ENCODE results near the gene ISG15.
A peak's percentile ranks its signal among the peaks of the same experiment; 100 is the strongest.
"Not testable (repeated sequence)": the region's sequence is repeated elsewhere in the genome, so short reads cannot be mapped to it uniquely, and the experiment has no call there.

ISG15 gene

DNA sequence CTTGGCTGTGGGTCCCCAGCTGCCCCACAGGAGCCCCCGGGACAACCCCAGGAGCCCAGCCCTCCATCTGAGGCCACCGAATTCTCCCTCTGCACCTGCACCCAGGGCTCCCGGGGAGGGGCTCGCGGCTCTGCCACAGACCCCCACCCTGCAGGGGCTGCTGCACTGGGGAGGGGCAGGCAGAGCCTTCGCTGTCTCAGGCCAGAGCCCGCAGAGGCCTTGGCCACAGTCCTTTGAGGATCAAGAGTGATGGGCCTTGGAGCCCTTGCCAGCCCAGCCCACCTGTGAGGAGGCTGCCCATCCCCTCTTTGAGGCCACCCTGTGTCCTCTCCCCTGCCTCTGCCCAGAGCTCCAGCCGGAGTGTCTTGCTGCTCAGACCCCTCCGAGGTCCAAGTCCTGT lies 37.9 kb upstream of the ISG15 start:
- no peak for DNase-seq (ENCODE audit: low read depth)

DNA sequence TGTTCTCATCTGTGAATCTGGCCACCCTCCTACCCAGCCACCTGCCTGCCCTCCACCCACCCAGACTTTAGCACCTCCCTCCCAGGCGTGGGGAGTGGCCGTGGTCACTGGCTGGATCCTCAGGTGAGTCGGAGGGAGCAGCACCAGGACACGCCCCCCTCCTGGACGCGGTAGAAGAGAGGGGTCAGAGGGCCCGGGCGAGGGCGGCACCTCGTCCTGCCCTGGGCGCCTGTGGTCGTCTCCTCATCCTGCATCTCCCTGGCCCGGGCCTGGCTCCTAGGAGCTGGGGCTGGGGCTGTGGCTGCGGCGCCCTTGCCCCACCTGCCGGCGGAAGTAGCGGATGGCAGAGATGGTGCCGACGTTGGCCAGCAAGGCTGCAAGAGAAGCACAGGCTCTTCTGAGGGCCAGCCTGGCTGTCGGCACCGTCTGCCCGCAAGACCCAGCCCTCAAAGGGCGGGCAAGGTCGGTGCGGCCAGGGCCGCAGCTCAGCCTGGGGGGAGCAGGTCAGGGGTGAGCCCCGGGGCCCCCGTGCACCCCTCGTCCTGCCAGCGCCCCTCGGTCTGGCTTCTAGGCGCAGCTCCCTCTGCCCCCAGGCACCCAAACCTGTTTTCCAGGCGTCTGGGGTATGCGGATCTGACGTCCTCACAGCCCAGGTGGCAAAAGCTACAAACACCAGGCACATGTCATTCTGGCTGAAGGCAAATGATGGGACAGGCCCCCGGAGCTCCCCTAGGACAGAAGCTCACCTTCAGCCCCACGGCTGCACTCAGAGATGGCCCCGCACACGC lies 37.2 kb upstream of the ISG15 start:
- DNase-seq (ENCODE audit: low read depth), result peak; percentile 80

DNA sequence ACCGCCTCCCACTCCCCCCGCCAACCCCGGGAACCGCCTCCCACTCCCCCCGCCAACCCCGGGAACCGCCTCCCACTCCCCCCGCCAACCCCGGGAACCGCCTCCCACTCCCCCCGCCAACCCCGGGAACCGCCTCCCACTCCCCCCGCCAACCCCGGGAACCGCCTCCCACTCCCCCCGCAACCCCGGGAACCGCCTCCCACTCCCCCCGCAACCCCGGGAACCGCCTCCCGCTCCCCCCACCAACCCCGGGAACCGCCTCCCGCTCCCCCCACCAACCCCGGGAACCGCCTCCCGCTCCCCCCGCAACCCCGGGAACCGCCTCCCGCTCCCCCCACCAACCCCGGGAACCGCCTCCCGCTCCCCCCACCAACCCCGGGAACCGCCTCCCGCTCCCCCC lies 36.5 kb upstream of the ISG15 start:
- not testable (repeated sequence) for DNase-seq (ENCODE audit: low read depth)

DNA sequence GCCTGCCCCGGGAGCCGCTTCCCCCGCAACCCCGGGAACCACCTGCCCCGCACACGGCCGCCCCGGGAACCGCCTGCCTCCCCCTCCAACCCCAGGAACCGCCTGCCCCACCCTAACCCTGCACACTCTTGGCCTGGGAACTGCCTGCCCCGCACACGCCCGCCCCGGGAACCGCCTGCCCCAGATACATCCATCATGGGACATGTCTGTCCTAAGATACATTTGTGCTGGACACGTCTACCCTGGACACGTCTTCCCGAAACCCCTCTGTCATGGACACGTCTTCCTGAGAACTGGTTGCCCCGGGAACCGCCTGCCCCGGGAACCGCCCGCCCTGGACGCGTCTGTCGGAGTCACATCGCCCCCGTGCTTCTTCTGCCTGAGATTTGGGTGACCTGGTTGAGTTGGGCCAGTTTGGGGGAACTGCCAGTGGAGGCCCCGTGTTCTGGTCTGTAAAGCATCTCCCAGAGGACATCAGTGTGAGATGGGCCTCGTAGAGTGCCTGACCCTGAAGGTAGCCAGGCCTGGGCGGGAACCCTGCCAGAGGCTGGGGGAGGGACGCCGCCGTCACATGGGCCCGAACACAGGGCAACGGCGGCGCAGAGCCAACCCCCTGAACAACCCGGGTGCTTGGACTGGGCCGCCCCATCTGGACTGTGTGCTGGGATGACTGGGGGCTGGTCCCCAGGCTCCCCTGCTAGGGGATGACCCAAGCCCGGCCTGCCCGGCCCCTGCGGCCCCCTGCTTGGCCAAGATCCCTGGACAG lies 35.0 kb upstream of the ISG15 start:
- DNase-seq (ENCODE audit: low read depth), result no peak

DNA sequence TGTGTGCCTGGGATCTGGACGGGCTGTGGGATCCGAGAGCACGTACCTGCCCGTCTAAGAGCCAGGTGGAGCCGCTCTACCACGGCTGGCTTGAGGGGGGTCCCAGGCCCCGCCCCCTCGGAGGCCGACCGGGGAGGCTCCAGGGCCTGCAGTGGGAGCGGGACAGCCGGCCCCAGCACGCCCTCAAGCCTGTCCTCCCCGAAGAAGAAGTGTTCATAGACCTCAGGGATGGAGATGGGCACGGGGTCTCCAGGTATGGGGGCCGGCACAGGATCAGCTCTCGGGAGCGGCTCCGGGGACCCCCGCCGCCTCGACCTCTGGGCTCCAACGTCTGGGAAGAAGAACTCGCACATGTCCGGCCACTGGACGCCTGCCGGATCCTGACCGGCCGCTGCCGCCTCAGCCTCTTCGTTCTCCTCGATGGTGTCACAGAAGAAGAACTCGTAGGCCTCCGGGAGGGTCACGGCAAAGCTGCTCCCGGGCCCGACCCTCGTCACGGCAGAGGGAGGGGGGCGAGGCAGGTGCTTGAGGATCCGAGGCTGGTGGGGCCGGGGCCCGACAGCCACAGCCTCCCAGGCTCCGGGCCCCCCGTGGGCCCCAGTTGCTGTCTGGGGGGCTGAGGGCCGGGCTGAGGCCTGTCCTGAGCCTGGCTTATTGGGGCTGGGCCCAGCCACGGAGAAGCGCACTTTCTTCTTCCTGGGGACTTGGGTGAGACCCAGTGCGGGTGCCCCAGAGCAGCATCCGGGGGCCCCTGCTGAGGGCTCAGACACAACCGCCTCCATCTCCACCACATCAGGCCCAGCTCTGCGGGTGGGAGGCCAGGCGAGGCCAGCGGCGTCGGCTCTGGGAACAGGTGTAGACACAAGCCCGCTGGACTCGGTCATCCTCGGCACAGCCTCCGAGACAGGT lies 34.2 kb upstream of the ISG15 start:
- DNase-seq (ENCODE audit: low read depth), result no peak

DNA sequence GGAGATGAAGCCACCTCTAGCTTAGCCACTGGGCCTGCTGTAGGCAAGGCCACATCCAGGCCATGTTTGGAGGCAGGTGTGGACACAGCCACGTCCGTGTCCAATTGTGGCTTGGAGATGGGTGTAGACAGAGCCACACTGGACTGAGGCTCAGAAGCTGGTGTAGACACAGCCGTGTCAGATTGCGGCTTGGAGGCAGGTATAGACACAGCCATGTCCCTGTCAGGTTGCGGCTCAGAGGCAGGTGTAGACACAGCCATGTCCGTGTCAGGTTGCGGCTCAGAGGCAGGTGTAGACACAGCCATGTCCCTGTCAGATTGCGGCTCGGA lies 33.6 kb upstream of the ISG15 start:
- DNase-seq (ENCODE audit: low read depth), result no peak

DNA sequence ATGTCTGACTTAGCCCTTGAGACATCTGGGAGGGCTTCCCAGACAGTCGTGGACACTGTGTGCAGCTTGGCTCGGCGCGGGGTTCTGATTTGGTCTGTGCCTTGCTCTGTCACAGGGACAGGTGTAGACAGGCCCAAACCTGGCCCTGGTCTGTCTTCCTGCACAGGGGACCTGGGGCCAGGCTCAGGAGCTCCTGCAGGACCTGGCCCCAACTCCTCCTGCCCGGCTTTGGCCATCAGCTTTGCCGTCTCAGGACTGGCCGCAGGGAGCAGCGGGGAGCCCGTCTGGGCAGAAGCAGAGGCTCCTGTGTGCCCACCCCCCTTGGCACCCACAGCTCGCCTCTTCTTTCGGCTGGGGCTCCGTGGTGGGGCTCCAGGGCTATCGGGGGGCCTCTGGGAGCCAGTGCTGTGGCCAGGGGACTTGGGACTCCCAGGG lies 33.1 kb upstream of the ISG15 start:
- no peak for DNase-seq (ENCODE audit: low read depth)

DNA sequence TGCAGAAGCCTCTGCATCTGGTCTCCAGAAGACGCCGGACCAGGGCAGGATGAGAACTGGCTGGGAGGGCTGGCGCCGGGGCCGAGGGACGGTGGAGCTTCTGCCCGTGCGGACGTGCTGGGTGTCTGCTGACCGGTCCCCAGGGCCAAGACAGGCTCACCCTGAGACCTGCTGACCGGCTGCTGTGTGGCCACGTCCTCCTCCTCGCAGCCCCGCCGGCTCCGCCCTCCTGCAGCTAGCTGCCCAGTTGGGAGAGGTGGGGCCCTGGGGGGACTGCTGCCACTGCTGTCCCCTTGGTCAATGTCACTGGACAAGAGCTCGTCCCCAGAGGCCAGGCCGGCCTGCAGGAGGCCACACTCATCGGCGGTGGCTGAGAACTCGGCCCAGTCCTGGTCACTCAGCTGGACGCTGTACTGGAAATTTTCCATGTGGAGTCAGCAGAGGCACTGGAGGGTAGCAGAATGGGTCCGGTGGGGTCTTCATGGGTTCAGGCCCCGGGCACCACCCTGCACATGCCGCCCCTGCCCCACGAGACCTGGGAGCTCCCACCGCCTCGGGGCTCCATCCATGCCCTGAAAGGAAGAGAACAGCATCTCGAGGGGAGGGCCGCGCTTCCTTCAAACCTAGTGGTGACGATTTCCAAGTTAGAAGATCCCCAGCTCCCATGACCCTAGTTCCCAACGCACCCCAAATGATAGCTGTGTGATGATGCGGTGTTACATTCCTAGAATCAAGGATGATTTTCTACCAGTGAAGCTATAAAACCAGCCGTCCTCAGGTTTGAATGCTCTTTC lies 32.5 kb upstream of the ISG15 start:
- DNase-seq (ENCODE audit: low read depth), result no peak

DNA sequence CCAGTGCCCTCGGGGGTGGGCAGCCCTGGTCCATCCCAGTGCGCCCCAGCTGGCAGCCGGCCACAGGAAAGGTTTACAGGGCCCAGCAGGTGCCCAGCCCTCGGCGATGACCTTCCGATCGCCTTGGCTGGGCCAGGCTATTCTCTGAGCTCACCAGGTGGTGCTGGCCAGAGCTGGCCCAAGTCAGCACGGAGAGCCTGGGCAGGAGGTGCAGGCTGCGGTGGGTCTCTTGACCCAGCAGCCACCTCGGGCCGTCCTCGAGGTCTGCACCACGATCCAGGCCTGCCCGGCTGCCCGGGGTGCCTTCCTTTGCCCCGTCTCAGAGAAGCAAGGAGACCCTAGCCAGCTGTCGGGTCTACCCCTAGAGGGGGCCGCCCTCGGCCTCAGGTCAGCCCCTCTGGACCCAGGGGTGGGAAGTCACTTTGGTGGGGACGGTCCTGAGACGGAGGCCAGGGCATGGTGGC lies 31.8 kb upstream of the ISG15 start:
- DNase-seq (ENCODE audit: low read depth), result no peak

DNA sequence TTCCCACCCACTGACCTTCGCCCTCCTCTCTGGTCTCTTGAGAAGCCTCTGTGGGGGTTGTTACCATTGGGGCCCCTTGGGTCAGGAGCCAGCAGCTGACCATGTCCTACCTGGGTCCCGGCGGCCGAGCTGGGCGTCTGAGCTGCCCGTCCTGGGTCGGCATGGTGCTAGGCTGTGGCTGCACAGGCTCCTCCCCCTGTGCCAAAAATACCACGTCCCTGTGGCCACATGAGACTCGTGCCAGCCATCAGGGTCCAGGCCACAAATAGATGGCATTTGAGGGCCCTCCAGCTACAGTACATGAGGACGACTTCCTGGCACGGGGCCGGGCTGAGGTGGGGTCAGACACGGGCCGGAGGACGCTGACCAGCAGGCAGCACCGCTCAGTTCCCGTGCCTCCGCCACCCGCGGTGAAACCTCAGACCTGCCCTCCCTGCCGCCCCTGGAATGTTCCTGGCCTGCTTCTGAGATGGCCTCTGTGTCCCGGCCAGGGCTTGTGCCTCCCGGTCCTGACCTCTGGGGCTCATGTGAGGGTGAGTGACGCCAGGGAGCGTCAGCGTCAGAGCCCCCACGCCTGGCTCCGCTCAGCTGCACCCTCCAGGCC lies 31.2 kb upstream of the ISG15 start, which contains the start of gene PERM1:
TSS of gene PERM1 (minus strand) at position 139 of the 604 bp plus-strand sequence. CDS start 1,064 bp downstream, outside the sequence.
- no peak for DNase-seq (ENCODE audit: low read depth)

DNA sequence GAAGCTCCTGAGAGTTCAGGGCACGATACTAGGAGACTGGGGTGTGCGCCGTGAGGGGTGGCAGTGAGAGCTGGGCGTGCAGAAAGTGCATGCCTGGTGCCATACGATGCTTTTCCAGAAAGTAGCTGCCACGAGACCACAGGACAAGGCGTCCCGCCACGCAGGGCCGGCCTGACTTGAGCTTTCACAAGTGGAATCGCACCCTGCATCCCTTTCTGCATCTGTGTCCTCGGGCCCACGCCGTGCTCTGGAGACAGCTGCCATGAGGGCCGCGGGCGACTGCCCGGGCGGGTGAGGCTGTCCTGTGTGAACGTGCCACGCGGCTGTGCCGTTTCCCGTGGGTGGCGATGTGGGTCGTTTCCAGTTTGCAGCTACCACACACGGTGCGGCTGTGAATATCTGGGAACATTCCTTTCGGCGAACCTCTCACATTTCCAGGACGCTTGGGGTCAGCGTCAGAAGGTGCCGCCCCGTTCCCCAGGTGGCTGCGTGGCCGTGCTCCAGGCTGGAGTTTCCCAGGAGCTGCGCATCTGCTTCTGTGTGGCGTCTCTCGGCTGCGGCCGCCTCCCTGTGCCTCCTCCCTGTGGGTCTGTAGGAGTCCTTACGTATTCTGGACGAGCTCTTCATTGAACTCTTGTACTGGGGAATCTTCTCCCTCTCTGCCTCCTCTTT lies 30.4 kb upstream of the ISG15 start:
- DNase-seq (ENCODE audit: low read depth), result no peak

DNA sequence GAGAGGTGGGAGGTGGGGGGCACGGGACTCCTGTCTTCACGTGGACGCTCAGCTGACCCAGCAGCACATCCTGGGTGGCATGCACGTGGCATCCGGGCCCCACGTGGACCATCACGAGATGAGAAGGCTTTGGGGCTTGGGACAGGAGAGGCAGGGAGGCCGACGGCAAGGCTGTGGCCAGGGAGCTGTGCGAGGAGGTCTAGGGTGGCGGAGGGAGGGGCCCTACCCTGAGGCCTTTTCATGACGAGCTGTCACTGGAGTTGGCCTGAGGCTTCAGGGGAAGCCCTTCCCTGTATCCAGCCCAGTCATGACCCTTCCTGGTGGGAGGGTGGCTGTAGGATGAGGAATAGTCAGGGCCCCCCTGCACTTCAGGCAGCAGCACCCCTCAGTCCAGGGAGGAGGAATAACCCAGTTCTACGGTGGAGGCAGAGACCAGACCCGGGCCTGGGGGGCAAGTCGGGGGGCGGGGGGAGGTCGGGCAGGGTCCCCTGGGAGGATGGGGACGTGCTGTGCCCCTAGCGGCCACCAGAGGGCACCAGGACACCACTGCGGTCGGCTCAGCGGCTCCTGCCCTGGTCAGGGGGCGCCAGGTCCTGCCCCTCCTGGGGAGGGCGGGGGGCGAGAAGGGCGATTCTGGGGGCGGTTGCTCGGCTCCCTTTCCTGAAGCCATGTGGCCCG lies 29.4 kb upstream of the ISG15 start:
- peak; percentile 31 for DNase-seq (ENCODE audit: low read depth)

DNA sequence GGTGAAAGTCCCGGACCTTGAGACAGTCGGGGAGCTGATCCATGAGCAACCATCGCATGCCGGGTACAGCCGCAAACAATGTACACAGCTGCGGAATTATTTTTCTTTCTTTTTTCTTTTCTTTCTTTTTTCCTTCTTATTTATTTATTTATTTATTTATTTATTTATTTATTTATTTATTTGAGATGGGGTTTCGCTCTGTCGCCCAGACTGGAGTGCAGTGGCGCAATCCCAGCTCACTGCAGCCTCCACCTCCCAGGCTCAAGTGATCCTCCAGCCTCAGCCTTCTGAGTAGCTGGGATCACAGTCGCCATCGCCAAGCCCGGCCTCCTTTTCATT lies 28.9 kb upstream of the ISG15 start:
- DNase-seq (ENCODE audit: low read depth), result no peak

DNA sequence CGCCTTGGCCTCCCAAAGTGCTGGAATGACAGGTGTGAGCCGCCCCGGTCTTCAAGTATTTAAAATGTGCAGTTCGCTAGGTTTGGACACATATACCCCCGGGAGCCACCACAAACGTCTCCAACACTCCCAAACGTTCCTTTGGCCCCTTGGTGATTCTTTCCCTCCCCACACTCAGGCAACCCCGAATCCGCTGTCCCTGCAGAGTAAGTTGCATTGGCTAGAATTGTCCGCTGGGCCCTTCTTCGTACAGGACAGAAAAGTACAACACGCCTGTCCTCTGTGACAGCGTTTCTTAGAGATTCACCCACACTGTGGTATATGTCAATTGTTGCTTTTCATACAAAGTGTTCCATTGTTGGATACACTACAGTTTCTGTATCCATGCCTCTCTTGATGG lies 28.2 kb upstream of the ISG15 start:
- DNase-seq (ENCODE audit: low read depth), result no peak

DNA sequence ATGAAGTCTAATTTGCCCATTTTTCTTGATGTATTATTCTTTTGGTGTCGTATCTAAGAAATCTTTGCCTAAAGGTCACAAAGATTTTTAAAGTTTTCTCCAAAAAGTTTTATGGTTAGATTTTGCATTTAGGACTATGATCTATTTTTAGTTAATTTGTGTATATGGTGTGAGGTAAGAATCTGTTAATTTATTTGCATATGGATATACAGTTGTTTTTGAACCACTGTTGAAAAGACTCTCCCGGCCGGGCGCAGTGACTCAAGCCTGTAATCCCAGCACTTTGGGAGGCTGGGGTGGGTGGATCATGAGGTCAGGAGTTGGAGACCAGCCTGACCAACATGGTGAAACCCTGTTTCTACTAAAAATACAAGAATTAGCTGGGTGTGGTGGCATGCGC lies 25.2 kb upstream of the ISG15 start:
- not testable (repeated sequence) for DNase-seq (ENCODE audit: low read depth)

DNA sequence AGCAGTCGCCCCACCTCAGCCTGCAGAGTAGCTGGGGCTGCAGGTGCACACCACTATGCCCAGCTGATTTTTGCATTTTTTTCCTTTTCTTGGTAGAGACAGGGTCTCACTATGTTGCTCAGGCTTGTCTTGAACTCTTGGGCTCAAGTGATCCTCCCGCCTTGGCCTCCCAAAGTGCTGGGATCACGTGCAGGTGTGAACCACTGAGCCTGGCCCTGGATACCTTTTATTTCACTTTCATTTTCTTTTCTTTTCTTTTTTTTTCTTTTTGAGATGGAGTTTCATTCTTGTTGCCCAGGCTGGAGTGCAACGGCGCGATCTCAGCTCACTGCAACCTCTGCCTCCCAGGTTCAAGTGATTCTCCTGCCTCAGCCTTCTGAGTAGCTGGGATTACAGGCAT lies 22.0 kb upstream of the ISG15 start:
- not testable (repeated sequence) for DNase-seq (ENCODE audit: low read depth)

DNA sequence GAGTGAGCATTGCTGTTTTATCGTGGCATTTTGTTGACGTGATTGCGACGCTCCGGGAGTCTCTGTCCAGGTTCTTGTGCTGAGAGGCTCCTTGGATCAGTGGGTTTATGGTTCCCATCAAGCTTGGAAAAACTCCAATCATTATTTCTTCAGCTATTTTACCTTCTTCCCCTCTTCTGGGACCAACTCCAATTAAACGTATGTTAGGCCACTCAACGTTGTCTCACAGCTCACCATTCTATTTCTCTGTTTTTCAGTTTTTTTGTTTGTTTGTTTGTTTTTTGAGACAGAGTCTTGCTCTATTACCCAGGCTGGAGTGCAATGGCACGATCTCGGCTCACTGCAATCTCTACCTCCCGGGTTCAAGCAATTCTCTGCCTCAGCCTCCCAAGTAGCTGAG lies 21.4 kb upstream of the ISG15 start:
- no peak for DNase-seq (ENCODE audit: low read depth)

DNA sequence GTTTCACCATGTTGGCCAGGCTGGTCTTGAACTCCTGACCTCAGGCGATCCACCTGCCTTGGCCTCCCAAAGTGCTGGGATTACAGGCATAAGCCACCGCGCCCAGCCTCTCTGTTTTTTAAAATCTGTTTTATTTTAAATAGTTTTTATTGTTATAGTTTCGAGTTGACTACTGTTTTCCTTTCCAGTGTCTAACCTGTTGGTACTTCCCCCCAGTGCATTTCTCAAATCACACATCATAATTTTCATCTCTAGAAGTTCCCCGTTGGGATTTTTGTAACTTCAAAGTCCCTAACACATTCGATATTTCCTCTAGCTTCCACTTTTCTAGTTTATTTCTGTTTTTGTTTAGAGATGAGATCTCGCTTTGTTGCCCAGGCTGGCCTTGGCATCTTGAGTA lies 20.9 kb upstream of the ISG15 start:
- no peak for DNase-seq (ENCODE audit: low read depth)

DNA sequence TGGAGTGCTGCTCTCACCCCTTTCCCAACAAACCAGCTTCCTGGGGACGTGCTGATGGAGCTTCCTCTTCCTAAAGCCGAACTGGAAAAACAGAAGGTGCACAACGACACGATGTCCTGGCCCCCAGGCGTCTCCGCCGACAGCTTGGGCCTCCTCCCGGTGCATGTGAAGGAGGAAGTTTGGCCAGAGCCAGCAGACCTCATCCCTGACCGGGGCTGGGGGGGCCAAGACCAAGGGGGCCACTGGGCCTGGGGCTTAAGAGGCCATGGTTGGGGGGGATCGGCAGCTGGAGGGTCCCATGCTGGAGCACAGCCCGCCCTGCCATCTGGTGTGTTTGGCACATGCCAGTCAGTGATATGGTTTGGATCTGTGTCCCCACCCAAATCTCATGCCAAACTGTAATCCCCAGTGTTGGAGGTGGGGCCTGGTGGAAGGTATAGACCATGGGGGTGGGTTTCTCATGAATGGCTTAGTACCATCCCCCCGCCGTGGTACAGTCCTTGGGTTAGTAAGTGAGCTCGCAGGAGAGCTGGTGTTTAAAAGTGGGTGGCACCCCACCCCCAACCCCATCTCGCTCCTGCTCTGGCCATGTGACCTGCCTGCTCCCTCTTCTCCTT lies 19.8 kb upstream of the ISG15 start:
- no peak for DNase-seq (ENCODE audit: low read depth)

DNA sequence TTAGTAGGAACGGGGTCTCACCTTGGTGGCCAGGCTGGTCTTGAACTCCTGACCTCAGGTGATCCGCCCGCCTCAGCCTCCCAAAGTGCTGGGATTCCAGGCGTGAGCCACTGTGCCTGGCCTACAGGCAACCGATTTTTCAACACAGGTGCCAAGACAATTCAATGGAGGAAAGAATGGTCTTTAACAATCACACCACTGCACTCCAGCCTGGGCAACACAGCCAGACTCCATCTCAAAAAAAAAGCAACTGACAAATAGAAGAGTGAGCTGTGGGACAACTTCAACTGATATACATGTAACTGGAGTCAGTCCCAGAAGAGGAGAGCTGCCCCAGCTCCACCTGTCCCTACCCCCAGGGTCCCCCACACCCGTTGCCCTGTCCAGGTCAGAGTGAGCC lies 18.8 kb upstream of the ISG15 start:
- not testable (repeated sequence) for DNase-seq (ENCODE audit: low read depth)
